GM23338 (cell line): ENCODE data around the gene VMAC. TPM values are rescaled to one million over a fixed set of nuclear protein-coding genes. Genes with fewer than 3 reads are reported as not detected.

Experiments
- ATAC-seq: fragments of 200-7000 bp; cut with Tn5 transposase; 3 replicates; pipeline ENCODE4 v1.9.1; 2020
- DNase-seq: peaks from one replicate; pipeline ENCODE4 v3.0.0-alpha.2; 2015; ENCODE audit warnings: low spot score
- H2AFZ ChIP-seq: fragments of 200-600 bp; sonication (generic); 2 replicates; pipeline ENCODE4 v1.8.0; 2016; ENCODE audit warnings: antibody characterized with exemption, mild to moderate bottlenecking, moderate library complexity
- H3F3A ChIP-seq: fragments of 200-600 bp; sonication (generic); replicated peaks from 2 replicates; pipeline ENCODE4 v1.8.0; 2017; ENCODE audit warnings: antibody characterized with exemption, mixed run types, low read depth
- H3K27ac ChIP-seq: fragments of 200-600 bp; sonication (generic); 2 replicates; pipeline ENCODE4 v1.6.1; 2016; ENCODE audit warnings: low read depth
- H3K27me3 ChIP-seq: fragments of 200-600 bp; sonication (generic); 2 replicates; pipeline ENCODE4 v1.8.0; 2016; ENCODE audit warnings: mild to moderate bottlenecking, mixed run types, moderate library complexity; ENCODE audit not compliant: insufficient read depth
- H3K36me3 ChIP-seq: fragments of 200-600 bp; sonication (generic); 2 replicates; pipeline ENCODE4 v1.8.0; 2016; ENCODE audit warnings: mild to moderate bottlenecking; ENCODE audit not compliant: insufficient read depth
- H3K4me1 ChIP-seq: fragments of 200-600 bp; sonication (generic); 2 replicates; pipeline ENCODE4 v1.8.0; 2016; ENCODE audit warnings: mild to moderate bottlenecking, moderate library complexity; ENCODE audit not compliant: insufficient read depth
- H3K4me2 ChIP-seq: fragments of 200-600 bp; sonication (generic); 2 replicates; pipeline ENCODE4 v1.7.1; 2017; ENCODE audit warnings: mixed run types
- H3K4me3 ChIP-seq: fragments of 200-600 bp; sonication (generic); 2 replicates; pipeline ENCODE4 v1.6.1; 2016; ENCODE audit warnings: mixed run types
- H3K79me2 ChIP-seq: fragments of 200-600 bp; sonication (generic); replicated peaks from 2 replicates; pipeline ENCODE4 v1.8.0; 2017; ENCODE audit warnings: mild to moderate bottlenecking; ENCODE audit not compliant: insufficient read depth
- H3K9me2 ChIP-seq: fragments of 200-600 bp; sonication (generic); 2 replicates; pipeline ENCODE4 v1.8.0; 2017; ENCODE audit not compliant: insufficient read depth
- H4K20me1 ChIP-seq: fragments of 200-600 bp; sonication (generic); replicated peaks from 2 replicates; pipeline ENCODE4 v1.8.0; 2017; ENCODE audit warnings: mild to moderate bottlenecking; ENCODE audit not compliant: insufficient read depth
- H3K27ac Mint-ChIP-seq: 2 replicates; pipeline ENCODE4 v1.8.0; 2020; ENCODE audit warnings: inconsistent platforms, mild to moderate bottlenecking, moderate library complexity, mixed read lengths
- H3K27me3 Mint-ChIP-seq: 3 replicates; pipeline ENCODE4 v1.8.0; 2022; ENCODE audit warnings: low read depth, mild to moderate bottlenecking, moderate library complexity, mixed read lengths, inconsistent platforms; ENCODE audit not compliant: insufficient read depth, poor library complexity
- H3K36me3 Mint-ChIP-seq: 3 replicates; pipeline ENCODE4 v1.8.0; 2021; ENCODE audit warnings: low read depth, mild to moderate bottlenecking, inconsistent platforms, moderate library complexity, mixed read lengths
- H3K4me1 Mint-ChIP-seq: 3 replicates; pipeline ENCODE4 v1.8.0; 2020; ENCODE audit warnings: mild to moderate bottlenecking, inconsistent platforms, mixed read lengths
- H3K4me3 Mint-ChIP-seq: 3 replicates; pipeline ENCODE4 v1.8.0; 2021; ENCODE audit warnings: moderate library complexity, mild to moderate bottlenecking, inconsistent platforms, mixed read lengths
- H3K9me3 Mint-ChIP-seq: 3 replicates; pipeline ENCODE4 v1.8.0; 2020; ENCODE audit warnings: moderate library complexity, mild to moderate bottlenecking, inconsistent platforms, mixed read lengths
- CREB1 ChIP-seq: fragments of 250-450 bp; sonication (Bioruptor Pico); IDR thresholded peaks from 2 replicates; pipeline ENCODE4 v1.5.0; 2020; ENCODE audit warnings: low read depth, mild to moderate bottlenecking, moderate library complexity
- CTCF ChIP-seq, 2 experiments: fragments of 200-600 bp in 1 of 2; sonication (generic) in 1 of 2; conservative IDR thresholded peaks; 2 replicates each; pipeline versions ENCODE4 v1.5.1 to v1.6.1; 2016 to 2017; ENCODE audit warnings: antibody characterized with exemption in 2 of 2, low read depth in 2 of 2, mild to moderate bottlenecking in 2 of 2, moderate library complexity in 1 of 2
- ETS1 ChIP-seq: IDR thresholded peaks from 2 replicates; pipeline ENCODE4 v1.6.1; 2016; ENCODE audit warnings: antibody characterized with exemption
- EZH2 ChIP-seq: fragments of 200-600 bp; sonication (generic); IDR thresholded peaks from one replicate; pipeline ENCODE4 v1.8.0; 2017; ENCODE audit warnings: antibody characterized with exemption, mild to moderate bottlenecking, low read depth; ENCODE audit not compliant: unreplicated experiment
- EZH2phosphoT487 ChIP-seq: fragments of 200-600 bp; sonication (generic); IDR thresholded peaks from one replicate; pipeline ENCODE4 v1.8.1; 2018; ENCODE audit warnings: antibody characterized with exemption; ENCODE audit not compliant: unreplicated experiment
- JUNB ChIP-seq: IDR thresholded peaks from one replicate; pipeline ENCODE4 v1.6.1; 2016; ENCODE audit warnings: antibody characterized with exemption; ENCODE audit not compliant: unreplicated experiment
- NANOG ChIP-seq: IDR thresholded peaks from 2 replicates; pipeline ENCODE4 v1.6.1; 2016; ENCODE audit warnings: antibody characterized with exemption, borderline replicate concordance
- POLR2AphosphoS5 ChIP-seq: IDR thresholded peaks from 2 replicates; pipeline ENCODE4 v1.6.1; 2016; ENCODE audit warnings: antibody characterized with exemption, low read depth
- REST ChIP-seq: IDR thresholded peaks from one replicate; pipeline ENCODE4 v1.6.1; 2018; ENCODE audit warnings: antibody characterized with exemption; ENCODE audit not compliant: unreplicated experiment
- STAT1 ChIP-seq: IDR thresholded peaks from one replicate; pipeline ENCODE4 v1.6.1; 2016; ENCODE audit warnings: antibody characterized with exemption; ENCODE audit not compliant: unreplicated experiment
- ZNF114 ChIP-seq: fragments of 250-450 bp; sonication (Bioruptor Pico); IDR thresholded peaks from 2 replicates; pipeline ENCODE4 v1.5.0; 2020; ENCODE audit warnings: mild to moderate bottlenecking, moderate library complexity
- ZNF331 ChIP-seq: fragments of 250-450 bp; sonication (Bioruptor Pico); IDR thresholded peaks from 2 replicates; pipeline ENCODE4 v1.5.0; 2020; ENCODE audit warnings: low read depth, mild to moderate bottlenecking, moderate library complexity
- polyA plus RNA-seq: library from polyadenylated mRNA; unstranded; fragments of >200 nt; fragmentation: Nextera tagmentation; extraction: Ambion mirVana; gene quantifications from 2 replicates; pipeline ENCODE4 v1.2.1, GENCODE V29; 2016
- total RNA-seq: library from RNA; depleted of rRNA; stranded (reverse); fragments of >200 nt; shearing (Covaris generic); gene quantifications from 2 replicates; pipeline ENCODE4 v1.2.3, GENCODE V29; 2014
- TF ChIP-seq, protein P1 (sequence below): fragments of 250-450 bp; sonication (Bioruptor Pico); IDR thresholded peaks from 2 replicates; pipeline ENCODE4 v1.5.0; 2020; ENCODE audit warnings: mild to moderate bottlenecking, moderate library complexity

Gene VMAC
- total and polyA plus RNA-seq, 2 experiments from 2014 or later: 0.79 to 3.7 TPM

GRCh38 chr19:5941673-5942072, 37.0 kb downstream of the VMAC start:
- Histone ChIP-seq H3K9me2 (no peaks in the 10 kb centered on the region), H3K27me3 (no peaks in the 10 kb centered on the region), H3K4me2 (no peak overlapping the region), H3K4me3 (no peak overlapping the region), H3F3A (no peaks in the 10 kb centered on the region), H4K20me1 (peaks cover 30% of the 10 kb centered on the region), H3K79me2 (peaks cover 84% of the 10 kb centered on the region), H3K36me3 (peaks cover 8% of the 10 kb centered on the region; the same call in 1 of the 2 replicates), H3K27ac (no peak overlapping the region), H3K4me1 (no peaks in the 10 kb centered on the region), H2AFZ (no peak overlapping the region)
- peak overlapping the region; percentile 79 for H3K27ac Mint-ChIP-seq
- no peak for TF ChIP-seq ZNF331 (CRISPR knock-in tag)
- TF ChIP-seq JUNB: no peak
- TF ChIP-seq EZH2phosphoT487: no peak
- TF ChIP-seq REST: no peak
- TF ChIP-seq NANOG: no peak
- TF ChIP-seq EZH2: no peak
- no peak for TF ChIP-seq CREB1 (CRISPR knock-in tag)
- TF ChIP-seq POLR2AphosphoS5: no peak
- TF ChIP-seq ETS1: no peak
- TF ChIP-seq CTCF (conservative IDR thresholded peaks at IDR 0.05; ENCODE audit: low read depth in 2 of 2): no peak
- TF ChIP-seq, protein P1, sequence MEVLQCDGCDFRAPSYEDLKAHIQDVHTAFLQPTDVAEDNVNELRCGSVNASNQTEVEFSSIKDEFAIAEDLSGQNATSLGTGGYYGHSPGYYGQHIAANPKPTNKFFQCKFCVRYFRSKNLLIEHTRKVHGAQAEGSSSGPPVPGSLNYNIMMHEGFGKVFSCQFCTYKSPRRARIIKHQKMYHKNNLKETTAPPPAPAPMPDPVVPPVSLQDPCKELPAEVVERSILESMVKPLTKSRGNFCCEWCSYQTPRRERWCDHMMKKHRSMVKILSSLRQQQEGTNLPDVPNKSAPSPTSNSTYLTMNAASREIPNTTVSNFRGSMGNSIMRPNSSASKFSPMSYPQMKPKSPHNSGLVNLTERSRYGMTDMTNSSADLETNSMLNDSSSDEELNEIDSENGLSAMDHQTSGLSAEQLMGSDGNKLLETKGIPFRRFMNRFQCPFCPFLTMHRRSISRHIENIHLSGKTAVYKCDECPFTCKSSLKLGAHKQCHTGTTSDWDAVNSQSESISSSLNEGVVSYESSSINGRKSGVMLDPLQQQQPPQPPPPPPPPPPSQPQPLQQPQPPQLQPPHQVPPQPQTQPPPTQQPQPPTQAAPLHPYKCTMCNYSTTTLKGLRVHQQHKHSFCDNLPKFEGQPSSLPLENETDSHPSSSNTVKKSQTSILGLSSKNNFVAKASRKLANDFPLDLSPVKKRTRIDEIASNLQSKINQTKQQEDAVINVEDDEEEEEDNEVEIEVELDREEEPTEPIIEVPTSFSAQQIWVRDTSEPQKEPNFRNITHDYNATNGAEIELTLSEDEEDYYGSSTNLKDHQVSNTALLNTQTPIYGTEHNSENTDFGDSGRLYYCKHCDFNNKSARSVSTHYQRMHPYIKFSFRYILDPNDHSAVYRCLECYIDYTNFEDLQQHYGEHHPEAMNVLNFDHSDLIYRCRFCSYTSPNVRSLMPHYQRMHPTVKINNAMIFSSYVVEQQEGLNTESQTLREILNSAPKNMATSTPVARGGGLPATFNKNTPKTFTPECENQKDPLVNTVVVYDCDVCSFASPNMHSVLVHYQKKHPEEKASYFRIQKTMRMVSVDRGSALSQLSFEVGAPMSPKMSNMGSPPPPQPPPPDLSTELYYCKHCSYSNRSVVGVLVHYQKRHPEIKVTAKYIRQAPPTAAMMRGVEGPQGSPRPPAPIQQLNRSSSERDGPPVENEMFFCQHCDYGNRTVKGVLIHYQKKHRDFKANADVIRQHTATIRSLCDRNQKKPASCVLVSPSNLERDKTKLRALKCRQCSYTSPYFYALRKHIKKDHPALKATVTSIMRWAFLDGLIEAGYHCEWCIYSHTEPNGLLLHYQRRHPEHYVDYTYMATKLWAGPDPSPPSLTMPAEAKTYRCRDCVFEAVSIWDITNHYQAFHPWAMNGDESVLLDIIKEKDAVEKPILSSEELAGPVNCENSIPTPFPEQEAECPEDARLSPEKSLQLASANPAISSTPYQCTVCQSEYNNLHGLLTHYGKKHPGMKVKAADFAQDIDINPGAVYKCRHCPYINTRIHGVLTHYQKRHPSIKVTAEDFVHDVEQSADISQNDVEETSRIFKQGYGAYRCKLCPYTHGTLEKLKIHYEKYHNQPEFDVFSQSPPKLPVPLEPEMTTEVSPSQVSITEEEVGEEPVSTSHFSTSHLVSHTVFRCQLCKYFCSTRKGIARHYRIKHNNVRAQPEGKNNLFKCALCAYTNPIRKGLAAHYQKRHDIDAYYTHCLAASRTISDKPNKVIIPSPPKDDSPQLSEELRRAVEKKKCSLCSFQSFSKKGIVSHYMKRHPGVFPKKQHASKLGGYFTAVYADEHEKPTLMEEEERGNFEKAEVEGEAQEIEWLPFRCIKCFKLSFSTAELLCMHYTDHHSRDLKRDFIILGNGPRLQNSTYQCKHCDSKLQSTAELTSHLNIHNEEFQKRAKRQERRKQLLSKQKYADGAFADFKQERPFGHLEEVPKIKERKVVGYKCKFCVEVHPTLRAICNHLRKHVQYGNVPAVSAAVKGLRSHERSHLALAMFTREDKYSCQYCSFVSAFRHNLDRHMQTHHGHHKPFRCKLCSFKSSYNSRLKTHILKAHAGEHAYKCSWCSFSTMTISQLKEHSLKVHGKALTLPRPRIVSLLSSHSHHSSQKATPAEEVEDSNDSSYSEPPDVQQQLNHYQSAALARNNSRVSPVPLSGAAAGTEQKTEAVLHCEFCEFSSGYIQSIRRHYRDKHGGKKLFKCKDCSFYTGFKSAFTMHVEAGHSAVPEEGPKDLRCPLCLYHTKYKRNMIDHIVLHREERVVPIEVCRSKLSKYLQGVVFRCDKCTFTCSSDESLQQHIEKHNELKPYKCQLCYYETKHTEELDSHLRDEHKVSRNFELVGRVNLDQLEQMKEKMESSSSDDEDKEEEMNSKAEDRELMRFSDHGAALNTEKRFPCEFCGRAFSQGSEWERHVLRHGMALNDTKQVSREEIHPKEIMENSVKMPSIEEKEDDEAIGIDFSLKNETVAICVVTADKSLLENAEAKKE (CRISPR knock-in tag): no peak
- TF ChIP-seq ZNF114 (CRISPR knock-in tag): no peak
- no peak for TF ChIP-seq STAT1
- no peak overlapping the region for H3K4me3 Mint-ChIP-seq
- DNase-seq: no peak
- peaks cover 18% of the 10 kb centered on the region for H3K27me3 Mint-ChIP-seq
- no peak for ATAC-seq
- H3K4me1 Mint-ChIP-seq: peaks cover 30% of the 10 kb centered on the region
- peaks cover 35% of the 10 kb centered on the region for H3K36me3 Mint-ChIP-seq
- no peaks in the 10 kb centered on the region for H3K9me3 Mint-ChIP-seq
